Anterior cingulate cortex (tissue), 58 donors: ENCODE measurements around the gene LIMS3.
"Not testable (repeated sequence)": the region's sequence is repeated elsewhere in the genome, so short reads cannot be mapped to it uniquely, and the experiment has no call there.

Source experiments
- DNase-seq, 58 donors: peaks; one replicate each; lab custom pipeline; 2025; lab: John Stamatoyannopoulos, UW

LIMS3 gene

GRCh38 chr2:109921543-109922384 is 23.3 kb downstream of the LIMS3 start:
- DNase-seq = not testable (repeated sequence)

DNA sequence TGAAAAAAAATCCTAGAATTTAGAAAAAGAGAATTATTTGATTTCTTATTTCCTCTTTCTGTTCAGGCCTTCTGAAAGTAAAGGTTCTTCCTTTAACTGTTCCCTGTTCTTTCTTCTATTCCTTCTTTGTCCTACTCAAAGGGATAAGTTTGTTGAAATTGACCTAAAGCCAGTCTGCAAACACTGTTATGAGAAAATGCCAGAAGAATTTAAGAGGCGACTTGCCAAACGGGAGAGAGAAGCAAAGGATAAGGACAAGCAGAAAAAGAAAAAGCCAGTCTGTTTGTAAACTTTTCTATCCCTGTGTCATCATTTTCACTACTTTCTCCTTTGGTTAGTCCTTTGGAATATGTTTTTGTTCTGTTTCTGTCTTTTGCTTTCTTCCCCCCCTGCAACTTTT is 26.0 kb downstream of the LIMS3 start:
- DNase-seq = not testable (repeated sequence)

DNA sequence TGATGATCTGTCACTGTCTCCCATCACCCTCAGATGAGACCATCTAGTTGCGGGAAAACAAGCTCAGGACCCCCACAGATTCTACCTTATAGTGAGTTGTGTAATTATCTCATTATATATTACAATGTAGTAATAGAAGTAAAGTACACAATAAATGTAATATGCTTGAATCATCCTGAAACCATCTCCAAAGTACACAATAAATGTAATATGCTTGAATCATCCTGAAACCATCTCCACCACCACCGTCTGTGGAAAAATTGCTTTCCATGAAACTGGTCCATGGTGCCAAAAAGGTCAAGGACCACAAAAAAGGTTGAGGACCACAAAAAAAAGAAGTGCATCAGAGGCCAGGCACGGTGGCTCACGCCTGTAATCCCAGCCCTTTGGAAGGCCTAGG is 29.3 kb downstream of the LIMS3 start:
- DNase-seq = not testable (repeated sequence)

GRCh38 chr2:109929222-109929621 is 30.7 kb downstream of the LIMS3 start:
- DNase-seq = not testable (repeated sequence)

DNA sequence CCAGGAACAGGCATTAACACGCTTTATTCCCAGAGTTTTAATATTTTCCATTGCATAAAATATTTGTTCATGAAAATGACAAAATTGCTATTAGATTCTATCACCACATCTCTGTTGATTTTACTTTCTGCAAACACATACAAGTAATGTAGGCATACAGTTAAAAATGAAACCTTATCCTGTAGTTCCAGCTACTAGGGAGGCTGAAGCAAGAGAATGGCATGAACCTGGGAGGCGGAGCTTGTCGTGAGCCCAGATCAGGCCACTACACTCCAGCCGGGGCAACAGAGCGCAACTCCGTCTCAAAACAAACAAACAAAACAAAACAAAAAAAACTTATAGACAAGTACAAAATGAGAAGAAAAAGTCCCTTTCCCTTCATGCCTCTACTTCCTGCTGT is 38.0 kb downstream of the LIMS3 start:
- DNase-seq = not testable (repeated sequence)

- DNase-seq = not testable (repeated sequence)
These were observed 46.9 kb downstream of the LIMS3 start for GRCh38 chr2:109945362-109945761.

- DNase-seq = not testable (repeated sequence)
These were observed 48.9 kb downstream of the LIMS3 start for GRCh38 chr2:109947262-109947958.

DNA sequence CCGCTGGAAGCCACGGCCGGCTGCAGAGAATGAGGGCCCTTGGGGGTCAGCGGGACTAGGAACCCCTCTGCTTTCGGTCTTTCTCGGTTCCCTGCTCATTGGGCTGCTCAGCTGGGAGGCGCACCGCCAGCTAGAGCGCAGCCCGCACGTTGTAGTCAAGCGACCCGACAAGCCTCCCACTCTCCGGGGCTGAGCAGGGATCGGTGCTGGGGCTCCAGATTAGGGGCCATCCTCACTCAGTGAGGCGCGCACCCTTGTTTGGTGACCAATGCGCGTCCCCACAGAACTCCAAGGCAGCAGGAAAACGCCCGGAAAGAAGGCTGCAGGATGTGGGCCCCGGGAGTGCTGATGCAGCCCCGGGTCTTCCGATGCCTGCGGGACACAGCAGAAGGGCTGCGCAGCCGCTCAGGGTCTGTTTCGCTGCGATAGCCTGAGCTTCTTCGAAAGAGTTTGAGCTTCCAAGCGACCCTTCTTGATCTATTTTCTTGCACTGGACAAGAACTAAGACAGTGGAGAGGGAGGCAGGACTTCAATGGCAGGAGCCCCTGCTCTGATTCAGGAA is 49.6 kb downstream of the LIMS3 start:
- not testable (repeated sequence) for DNase-seq

- not testable (repeated sequence) for DNase-seq
These were observed 51.8 kb downstream of the LIMS3 start for GRCh38 chr2:109950146-109950843.

DNA sequence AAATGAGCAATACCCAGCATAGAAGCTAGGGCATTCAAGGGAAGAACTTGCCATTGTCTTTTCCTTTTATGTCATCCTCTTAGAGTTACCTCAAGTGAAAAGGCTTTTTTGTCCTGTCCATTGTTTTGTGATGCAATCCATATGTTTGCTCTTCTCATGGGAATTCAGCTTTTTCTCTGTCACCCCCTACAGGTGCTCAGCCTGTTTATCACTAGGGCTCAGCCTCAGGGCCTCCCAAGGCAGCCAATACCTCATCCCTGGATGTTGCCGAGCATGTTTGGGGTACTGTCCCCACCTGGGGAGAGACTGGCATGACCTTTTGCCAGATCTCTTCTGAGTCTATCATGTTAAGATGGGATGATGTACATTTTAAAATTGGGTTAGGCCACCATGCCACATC is 65.5 kb downstream of the LIMS3 start:
- DNase-seq = not testable (repeated sequence)

GRCh38 chr2:109965482-109965881 is 67.0 kb downstream of the LIMS3 start:
- DNase-seq = not testable (repeated sequence)

DNA sequence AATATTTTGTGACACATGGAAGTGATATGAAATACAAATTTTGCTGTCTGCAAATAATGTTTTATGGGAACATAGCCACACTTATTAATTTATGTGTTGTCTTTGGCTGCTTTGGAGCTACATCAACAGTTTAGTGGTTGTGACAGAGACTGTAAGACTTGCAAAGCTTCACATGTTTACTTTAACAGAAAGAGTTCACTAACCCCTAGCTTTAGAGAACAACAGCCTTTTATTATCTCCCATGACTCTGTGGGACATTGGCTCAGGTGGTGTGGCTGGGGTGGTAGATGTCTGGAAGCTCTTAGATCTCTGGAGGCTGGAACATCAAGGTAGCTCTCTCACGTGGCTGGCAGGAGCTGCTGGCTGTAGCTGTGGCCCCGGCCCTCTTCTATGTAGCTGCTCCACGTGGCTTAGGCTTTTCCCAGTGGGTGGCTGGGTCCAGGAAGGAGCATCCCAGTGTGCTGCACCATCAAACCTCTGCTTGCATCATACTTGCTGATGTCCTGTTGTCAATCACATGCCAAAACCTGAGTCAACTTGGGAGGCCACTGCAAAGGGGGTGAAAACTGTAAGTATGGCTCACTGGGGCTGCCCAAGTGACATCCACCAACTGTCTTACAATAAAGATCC is 67.7 kb downstream of the LIMS3 start:
- not testable (repeated sequence) for DNase-seq

- not testable (repeated sequence) for DNase-seq
These were observed 68.4 kb downstream of the LIMS3 start for GRCh38 chr2:109966858-109967257.

DNA sequence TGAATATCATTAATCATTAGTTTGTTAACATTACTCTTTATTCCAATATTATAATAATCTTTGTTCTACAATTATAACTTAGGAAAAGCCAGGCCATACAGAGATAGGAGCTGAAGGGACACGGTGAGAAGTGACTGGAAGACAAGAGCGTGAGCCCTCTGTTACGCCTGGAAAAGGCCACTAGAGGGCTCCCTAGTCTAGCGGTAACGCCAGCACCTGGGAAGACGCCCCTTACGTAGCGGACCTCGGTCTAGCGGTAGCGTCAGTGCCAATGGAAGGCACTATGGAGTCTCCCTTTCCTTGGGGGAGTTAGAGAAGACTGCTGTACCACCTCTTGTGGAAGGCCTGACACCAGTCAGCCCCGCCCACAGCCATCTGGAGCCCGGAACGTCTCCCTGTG is 71.4 kb downstream of the LIMS3 start:
- not testable (repeated sequence) for DNase-seq

DNA sequence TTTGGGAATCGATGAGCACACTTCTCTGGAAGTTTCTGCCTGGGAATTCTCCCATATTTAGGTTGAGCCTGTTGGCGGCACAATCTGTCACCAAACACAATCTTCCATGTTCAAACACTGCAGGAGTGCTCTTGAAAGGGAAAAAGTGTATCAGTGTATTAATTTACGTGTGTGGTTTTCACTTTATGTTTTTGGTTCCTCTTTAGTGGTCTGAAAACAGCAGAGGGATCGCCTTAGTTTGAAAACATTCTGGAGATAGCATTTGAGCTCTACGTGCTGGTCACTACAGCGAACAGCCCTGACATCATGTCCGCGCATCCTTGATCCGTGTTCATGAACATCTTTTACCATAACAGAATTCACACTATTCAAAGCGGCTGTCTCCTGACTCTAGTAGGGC is 73.2 kb downstream of the LIMS3 start:
- DNase-seq = not testable (repeated sequence)
